Upper lobe of left lung (tissue), 6 donors: ENCODE measurements around the gene CSKMT. TPM values are rescaled to one million over a fixed set of nuclear protein-coding genes. Genes with fewer than 3 reads are reported as not detected.
"Not testable (repeated sequence)": the region's sequence is repeated elsewhere in the genome, so short reads cannot be mapped to it uniquely, and the experiment has no call there.

ENCODE experiments used
- ATAC-seq, 2 donors: fragments of 200-7000 bp; cut with Tn5 transposase; one replicate each; pipeline ENCODE4 v1.9.1; 2022; ENCODE audit warnings: mild to moderate bottlenecking in 2 of 2, moderate library complexity in 2 of 2; ENCODE audit not compliant: low FRiP score in 2 of 2
- DNase-seq, 2 donors: peaks; one replicate each; pipeline ENCODE4 v3.0.0-alpha.2; 2019 to 2020
- H3K27ac ChIP-seq, 4 donors: fragments of 200-600 bp; sonication (generic); one replicate each; pipeline ENCODE4 v1.5.1; 2016 to 2019
- H3K27me3 ChIP-seq, 4 donors: fragments of 200-600 bp; sonication (generic); one replicate each; pipeline ENCODE4 v1.5.1; 2017 to 2019
- H3K36me3 ChIP-seq, 4 donors: fragments of 200-600 bp; sonication (generic); one replicate each; pipeline ENCODE4 v1.5.1; 2016 to 2019
- H3K4me1 ChIP-seq, 4 donors: fragments of 200-600 bp; sonication (generic); one replicate each; pipeline ENCODE4 v1.5.1; 2018 to 2019
- H3K4me3 ChIP-seq, 4 donors: fragments of 200-600 bp; sonication (generic); one replicate each; pipeline ENCODE4 v1.5.1; 2017 to 2019; ENCODE audit warnings: mild to moderate bottlenecking in 2 of 4, moderate library complexity in 1 of 4
- H3K9me3 ChIP-seq, 4 donors: fragments of 200-600 bp; sonication (generic); one replicate each; pipeline ENCODE4 v1.5.1; 2018 to 2019
- EP300 ChIP-seq, 4 donors: sonication (generic); formaldehyde crosslinking; IDR thresholded peaks; one replicate each; pipeline ENCODE4 v1.5.1; 2017; ENCODE audit warnings: antibody characterized with exemption in 4 of 4, control low read depth in 2 of 4
- POLR2A ChIP-seq, 4 donors: fragments of 450-650 bp; IDR thresholded peaks; one replicate each; pipeline ENCODE4 v1.5.1; 2016 to 2017; ENCODE audit warnings: antibody characterized with exemption in 4 of 4, mild to moderate bottlenecking in 2 of 4
- POLR2AphosphoS5 ChIP-seq, 2 donors: sonication (generic); formaldehyde crosslinking; IDR thresholded peaks; one replicate each; pipeline ENCODE4 v1.5.1; 2017; ENCODE audit warnings: antibody characterized with exemption in 2 of 2
- WGBS, 2 donors: methylation state at CpG; one replicate each; pipeline ENCODE4 v1.1.5; 2017 to 2018; 5-methylcytosine and 5-hydroxymethylcytosine counted together
- total RNA-seq, 6 donors: library from RNA; depleted of rRNA in 4 of 6; stranded (reverse); fragments of >200 nt in 4 of 6; gene quantifications; one replicate each; pipeline versions ENCODE4 v1.1.0 to v1.2.1, GENCODE V29; 2016 to 2021
- TF ChIP-seq, protein P1 (sequence below), 6 experiments: fragments of 450-650 bp in 4 of 6; fragments of 200-600 bp in 2 of 6; sonication (generic) in 2 of 6; IDR thresholded peaks; one replicate each; pipeline ENCODE4 v1.5.1; 2016 to 2019; ENCODE audit warnings: antibody characterized with exemption in 6 of 6
- donor health status: DM: no; HTN: no; CAD: no; lungs with moderate emphysema.
- donor health status: DM: no; HTN: yes; CAD: no; lungs with severe emphysema.

Gene CSKMT
- total RNA-seq, 6 donors from 2014 or later, result 5.7 to 16.0 (median 10.0) TPM

GRCh38 chr11:62688491-62688890 lies 23.4 kb downstream of the CSKMT start:
- Histone ChIP-seq H3K4me1 (peaks cover 0 to 10% (median 4%) of the 10 kb centered on the region in 4 donors), H3K27ac (no peak overlapping the region), H3K9me3 (no peaks in the 10 kb centered on the region), H3K36me3 (peaks cover 3 to 38% (median 32%) of the 10 kb centered on the region in 4 donors), H3K4me3 (peak overlapping the region in 2 of 4 donors; percentile 22 to 34), H3K27me3 (peaks cover 0 to 10% (median 7%) of the 10 kb centered on the region in 4 donors)
- 49 to 62% methylated on average over 1 of the region's 1 CpG for WGBS, 2 donors
- DNase-seq (no peak), ATAC-seq (no peak)
- TF ChIP-seq, protein P1, sequence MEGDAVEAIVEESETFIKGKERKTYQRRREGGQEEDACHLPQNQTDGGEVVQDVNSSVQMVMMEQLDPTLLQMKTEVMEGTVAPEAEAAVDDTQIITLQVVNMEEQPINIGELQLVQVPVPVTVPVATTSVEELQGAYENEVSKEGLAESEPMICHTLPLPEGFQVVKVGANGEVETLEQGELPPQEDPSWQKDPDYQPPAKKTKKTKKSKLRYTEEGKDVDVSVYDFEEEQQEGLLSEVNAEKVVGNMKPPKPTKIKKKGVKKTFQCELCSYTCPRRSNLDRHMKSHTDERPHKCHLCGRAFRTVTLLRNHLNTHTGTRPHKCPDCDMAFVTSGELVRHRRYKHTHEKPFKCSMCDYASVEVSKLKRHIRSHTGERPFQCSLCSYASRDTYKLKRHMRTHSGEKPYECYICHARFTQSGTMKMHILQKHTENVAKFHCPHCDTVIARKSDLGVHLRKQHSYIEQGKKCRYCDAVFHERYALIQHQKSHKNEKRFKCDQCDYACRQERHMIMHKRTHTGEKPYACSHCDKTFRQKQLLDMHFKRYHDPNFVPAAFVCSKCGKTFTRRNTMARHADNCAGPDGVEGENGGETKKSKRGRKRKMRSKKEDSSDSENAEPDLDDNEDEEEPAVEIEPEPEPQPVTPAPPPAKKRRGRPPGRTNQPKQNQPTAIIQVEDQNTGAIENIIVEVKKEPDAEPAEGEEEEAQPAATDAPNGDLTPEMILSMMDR (IDR thresholded peaks at IDR 0.05), result no peak
- no peak for TF ChIP-seq EP300 (IDR thresholded peaks at IDR 0.05)
- no peak for TF ChIP-seq POLR2A (IDR thresholded peaks at IDR 0.05)

DNA sequence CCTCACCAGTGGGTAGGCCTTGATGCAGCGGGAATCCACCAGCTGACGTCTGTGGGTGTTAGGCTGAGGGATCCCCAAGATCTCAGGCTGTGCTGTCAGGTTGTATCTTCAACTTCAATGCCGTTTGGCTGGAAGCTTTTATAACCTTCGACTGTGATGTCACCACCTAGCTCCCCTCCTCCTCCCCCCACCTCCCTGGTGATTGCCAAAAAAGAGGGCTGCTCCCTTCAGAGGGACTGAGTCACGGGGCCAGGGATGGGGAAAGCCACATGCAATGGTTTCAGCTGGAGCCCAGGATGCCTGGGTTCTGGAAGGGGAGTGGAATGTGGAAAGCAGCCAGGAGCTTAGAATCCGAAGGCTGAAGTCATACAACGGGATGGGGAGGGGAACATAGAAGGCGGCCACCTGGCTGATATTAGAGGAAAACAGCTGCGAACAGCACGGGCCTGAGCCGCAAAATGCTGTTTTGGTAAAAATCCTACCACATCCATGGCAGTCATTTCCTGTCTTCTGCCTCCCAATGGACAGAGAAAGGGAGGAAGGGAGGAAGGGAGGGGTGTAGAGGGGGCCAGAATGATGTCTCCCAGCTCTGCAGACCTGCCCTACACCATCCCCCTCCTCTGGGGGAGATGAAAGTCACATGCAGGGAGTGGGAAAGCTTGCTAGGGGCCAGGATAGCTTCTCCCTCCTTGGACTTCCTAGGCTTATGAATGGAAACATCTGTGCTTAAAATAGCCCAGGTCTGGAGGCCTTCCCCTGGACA lies 24.5 kb downstream of the CSKMT start, which contains the start of gene LRRN4CL:
TSS of gene LRRN4CL (minus strand) at position 110 of the 763 bp plus-strand sequence. CDS start 1,022 bp downstream, outside the sequence.
- TF ChIP-seq POLR2AphosphoS5 (IDR thresholded peaks at IDR 0.05) (no peak), POLR2A (IDR thresholded peaks at IDR 0.05) (no peak)
- TF ChIP-seq, protein P1 (IDR thresholded peaks at IDR 0.05), result no peak
- peaks cover 3 to 40% (median 32%) of the 10 kb centered on the region in 4 donors for H3K36me3 ChIP-seq
- H3K9me3 ChIP-seq, result no peaks in the 10 kb centered on the region
- peak within 1 kb of the TSS in 1 of 4 donors; percentile 39 for H3K27ac ChIP-seq
- WGBS, 2 donors, result 76 to 77% methylated on average over 11 of the region's 11 CpGs
- H3K4me3 ChIP-seq, result peak within 1 kb of the TSS in 2 of 4 donors; percentile 22 to 34
- peaks cover 0 to 10% (median 7%) of the 10 kb centered on the region in 4 donors for H3K27me3 ChIP-seq
- DNase-seq (no peak), ATAC-seq (peak; percentile 35 to 94)
- peaks cover 0 to 13% (median 4%) of the 10 kb centered on the region in 4 donors for H3K4me1 ChIP-seq

- not testable (repeated sequence) for H3K4me3 ChIP-seq, H3K4me1 ChIP-seq, DNase-seq, H3K27me3 ChIP-seq, ATAC-seq, H3K27ac ChIP-seq, H3K9me3 ChIP-seq
- H3K36me3 ChIP-seq, result peaks cover 3 to 44% (median 32%) of the 10 kb centered on the region in 4 donors
- WGBS, 2 donors, result 65 to 81% methylated on average over 4 of the region's 4 CpGs
These were observed 28.5 kb downstream of the CSKMT start for GRCh38 chr11:62693624-62694023.

DNA sequence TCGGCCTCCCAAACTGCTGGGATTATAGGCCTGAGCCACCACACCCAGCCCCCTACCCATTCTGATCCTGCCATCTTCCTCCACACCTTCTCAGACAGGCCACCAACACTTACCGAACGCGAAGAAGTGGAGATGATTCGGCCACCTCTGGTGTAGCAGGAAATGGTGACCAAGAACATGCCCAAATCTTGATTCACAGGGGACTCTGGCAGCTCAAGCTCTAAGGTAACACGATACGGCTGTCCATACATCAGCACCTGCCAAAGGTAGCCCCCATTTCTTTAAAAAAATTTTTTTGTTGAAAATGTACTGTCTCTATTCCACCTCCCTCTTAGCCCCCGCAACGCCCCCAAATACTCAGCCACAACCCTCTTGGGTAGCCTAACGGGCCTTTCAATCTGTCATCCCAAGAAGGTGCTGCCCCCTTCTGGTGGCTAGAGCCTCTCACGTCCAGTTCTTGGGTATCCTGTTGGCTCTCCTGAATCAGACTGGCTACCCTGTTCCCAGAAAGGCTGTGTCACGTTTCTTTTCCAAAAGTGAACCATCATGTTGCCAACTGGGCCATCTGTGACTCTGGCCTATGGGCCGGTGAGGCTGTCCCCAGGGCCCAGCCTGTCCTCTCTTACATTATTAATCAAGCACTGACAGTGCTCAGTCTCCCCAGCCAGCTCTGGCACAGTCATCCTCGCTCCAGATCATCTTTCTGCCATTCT lies 29.5 kb downstream of the CSKMT start:
- Histone ChIP-seq H3K9me3 (no peaks in the 10 kb centered on the region), H3K4me3 (no peak overlapping the region), H3K36me3 (peaks cover 3 to 43% (median 32%) of the 10 kb centered on the region in 4 donors), H3K27ac (no peak overlapping the region), H3K4me1 (peaks cover 0 to 8% (median 0%) of the 10 kb centered on the region in 4 donors), H3K27me3 (no peaks in the 10 kb centered on the region)
- ATAC-seq (peak; percentile 87 to 88), DNase-seq (peak in 1 of 2 donors; percentile 86)
- no peak for TF ChIP-seq EP300 (IDR thresholded peaks at IDR 0.05)
- TF ChIP-seq, protein P1 (IDR thresholded peaks at IDR 0.05), result peak; percentile 57 to 80 (median 66)
- TF ChIP-seq POLR2AphosphoS5 (IDR thresholded peaks at IDR 0.05), result peak in 1 of 2 donors; percentile 23
- TF ChIP-seq POLR2A (IDR thresholded peaks at IDR 0.05), result no peak
- WGBS, 2 donors, result 45 to 53% methylated on average over 14 of the region's 14 CpGs

DNA sequence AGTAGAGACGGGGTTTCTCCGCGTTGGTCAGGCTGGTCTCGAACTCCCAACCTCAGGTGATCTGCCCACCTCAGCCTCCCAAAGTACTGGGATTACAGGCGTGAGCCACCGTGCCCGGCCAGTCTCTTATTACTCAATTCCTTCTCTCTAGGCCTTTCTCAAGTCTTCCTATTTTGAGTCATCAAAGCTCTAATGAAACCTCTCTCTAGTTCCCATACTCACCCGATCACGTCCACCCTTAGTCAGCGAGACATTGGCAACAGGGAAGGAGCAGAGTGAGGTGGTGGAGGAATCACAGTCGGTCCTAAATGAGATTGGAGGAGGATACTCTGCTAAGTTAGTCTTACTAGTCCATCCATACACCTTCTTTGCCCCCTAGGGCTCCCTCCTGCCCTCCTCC lies 37.1 kb downstream of the CSKMT start:
- Histone ChIP-seq H3K27me3 (no peaks in the 10 kb centered on the region), H3K4me1 (peaks cover 14 to 20% (median 17%) of the 10 kb centered on the region in 4 donors), H3K27ac (no peak overlapping the region), H3K36me3 (peaks cover 0 to 12% (median 3%) of the 10 kb centered on the region in 4 donors), H3K9me3 (no peaks in the 10 kb centered on the region), H3K4me3 (no peak overlapping the region)
- DNase-seq, result no peak
- no peak for ATAC-seq
- 82 to 92% methylated on average over 11 of the region's 11 CpGs for WGBS, 2 donors
- TF ChIP-seq EP300 (IDR thresholded peaks at IDR 0.05) (no peak), POLR2A (IDR thresholded peaks at IDR 0.05) (peak in 1 of 4 donors; percentile 19), POLR2AphosphoS5 (IDR thresholded peaks at IDR 0.05) (no peak)

- H3K9me3 ChIP-seq, H3K27me3 ChIP-seq, DNase-seq, H3K27ac ChIP-seq, ATAC-seq, H3K4me3 ChIP-seq: not testable (repeated sequence)
- H3K4me1 ChIP-seq, result peaks cover 23 to 34% (median 26%) of the 10 kb centered on the region in 4 donors
- 79 to 85% methylated on average over 4 of the region's 4 CpGs for WGBS, 2 donors
- H3K36me3 ChIP-seq, result peaks cover 0 to 12% (median 3%) of the 10 kb centered on the region in 4 donors
These were observed 38.8 kb downstream of the CSKMT start for GRCh38 chr11:62703921-62704320.
